Femur (tissue), 1 donor: ENCODE results near the gene ADARB2.
"Not testable (repeated sequence)": the region's sequence is repeated elsewhere in the genome, so short reads cannot be mapped to it uniquely, and the experiment has no call there.

ENCODE experiments used
- DNase-seq: peaks from one replicate; pipeline ENCODE4 v3.0.0-alpha.2; 2017

The ADARB2 gene

GRCh38 chr10:1737222-1738061, at the start of gene ADARB2:
Gene ADARB2 (minus strand): TSS chr10:1737525.
- DNase-seq: peak; percentile 63

- DNase-seq: no peak
These were observed 48.5 kb upstream of the ADARB2 start for GRCh38 chr10:1785835-1786234.

- DNase-seq: no peak
These were observed 45.5 kb upstream of the ADARB2 start for GRCh38 chr10:1782841-1783240.

DNA sequence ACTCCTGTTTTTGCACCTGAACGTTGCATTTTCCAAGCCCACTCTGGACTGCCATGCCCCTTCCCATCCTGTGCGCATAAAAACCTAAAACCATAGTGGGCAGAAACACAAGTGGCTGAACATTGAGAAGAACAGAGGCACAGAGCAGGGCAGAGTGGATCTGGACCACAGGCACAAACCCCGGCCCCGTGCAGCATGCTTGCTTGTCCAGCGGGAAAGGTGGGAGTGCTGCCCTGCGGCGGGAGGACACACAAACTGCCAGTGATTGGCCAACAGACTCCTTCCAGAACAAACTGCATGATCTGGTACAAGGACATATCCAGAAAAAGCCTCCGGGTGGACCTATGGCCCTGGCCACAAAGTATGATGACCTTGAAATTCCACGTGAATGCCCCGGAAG, 42.5 kb upstream of the ADARB2 start:
- DNase-seq: no peak

DNA sequence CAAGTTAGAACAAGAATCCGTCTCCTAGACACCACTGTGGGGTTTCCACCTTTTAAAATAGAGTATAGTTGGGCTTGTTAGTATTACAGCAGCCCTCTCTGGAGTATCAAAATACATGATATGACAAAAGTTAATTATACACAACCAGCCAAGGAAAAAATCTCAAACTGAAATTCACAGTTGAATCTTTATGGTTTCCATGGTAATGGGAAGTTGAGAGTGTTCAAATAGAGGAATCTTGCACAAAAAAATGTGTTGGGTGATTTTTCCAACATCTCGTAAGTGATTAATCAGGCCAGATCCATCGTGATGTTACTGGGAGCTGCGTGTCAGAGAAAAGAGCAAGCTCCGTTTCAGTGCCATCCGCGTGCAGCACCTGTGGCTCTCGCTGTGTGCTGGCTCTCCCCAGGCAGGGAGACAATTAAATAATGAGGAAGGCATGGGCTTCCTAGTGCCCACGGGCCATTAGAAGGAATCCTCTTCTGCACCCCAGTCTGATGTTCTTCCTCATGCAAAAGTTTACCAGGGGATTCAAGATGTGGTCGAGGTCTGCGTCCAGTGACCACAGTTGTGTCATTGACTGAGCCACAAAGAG, 41.1 kb upstream of the ADARB2 start:
- DNase-seq: no peak

GRCh38 chr10:1776127-1776662, 38.9 kb upstream of the ADARB2 start:
- DNase-seq: no peak

DNA sequence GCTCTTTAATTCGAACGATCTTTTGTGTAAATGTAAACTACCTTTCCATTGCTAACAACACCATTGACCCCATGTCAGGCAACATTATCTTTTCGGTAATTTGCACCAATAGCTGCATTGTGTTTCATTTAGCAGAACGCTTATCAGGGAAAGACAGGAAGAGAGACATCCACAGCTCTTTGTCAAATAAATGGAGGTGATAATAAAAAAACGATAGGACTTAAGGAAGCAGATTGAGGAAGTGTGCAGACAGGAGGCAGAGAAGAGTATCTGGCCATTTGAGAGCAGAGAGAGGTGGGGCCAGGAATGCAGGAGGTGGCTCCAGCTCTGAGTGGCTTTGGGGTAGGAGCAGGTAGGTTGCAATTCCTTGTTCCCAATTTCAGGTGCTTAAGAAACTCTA, 37.5 kb upstream of the ADARB2 start:
- no peak for DNase-seq

- not testable (repeated sequence) for DNase-seq
These were observed 35.9 kb upstream of the ADARB2 start for GRCh38 chr10:1773204-1773603.

DNA sequence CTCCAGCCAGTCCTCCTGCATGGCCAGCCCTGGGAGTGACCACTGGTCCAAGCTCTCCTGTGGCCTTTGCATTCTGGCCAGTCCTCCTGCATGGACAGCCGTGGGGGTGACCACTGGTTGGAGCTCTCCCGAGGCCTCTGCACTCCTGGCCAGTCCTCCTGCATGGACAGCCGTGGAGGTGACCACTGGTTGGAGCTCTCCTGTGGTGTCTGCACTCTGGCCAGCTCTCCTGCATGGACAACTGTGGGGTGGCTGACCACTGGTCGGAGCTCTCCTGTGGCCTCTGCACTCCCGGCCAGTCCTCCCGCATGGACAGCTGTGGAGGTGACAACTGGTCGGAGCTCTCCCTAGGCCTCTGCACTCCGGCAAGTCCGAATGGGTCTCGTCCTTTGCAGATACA, 28.7 kb upstream of the ADARB2 start:
- DNase-seq: no peak

- DNase-seq: no peak
These were observed 24.8 kb upstream of the ADARB2 start for GRCh38 chr10:1762076-1762475.

- DNase-seq: no peak
These were observed 17.3 kb upstream of the ADARB2 start for GRCh38 chr10:1754506-1755153.

GRCh38 chr10:1752153-1752552, 14.8 kb upstream of the ADARB2 start:
- no peak for DNase-seq

DNA sequence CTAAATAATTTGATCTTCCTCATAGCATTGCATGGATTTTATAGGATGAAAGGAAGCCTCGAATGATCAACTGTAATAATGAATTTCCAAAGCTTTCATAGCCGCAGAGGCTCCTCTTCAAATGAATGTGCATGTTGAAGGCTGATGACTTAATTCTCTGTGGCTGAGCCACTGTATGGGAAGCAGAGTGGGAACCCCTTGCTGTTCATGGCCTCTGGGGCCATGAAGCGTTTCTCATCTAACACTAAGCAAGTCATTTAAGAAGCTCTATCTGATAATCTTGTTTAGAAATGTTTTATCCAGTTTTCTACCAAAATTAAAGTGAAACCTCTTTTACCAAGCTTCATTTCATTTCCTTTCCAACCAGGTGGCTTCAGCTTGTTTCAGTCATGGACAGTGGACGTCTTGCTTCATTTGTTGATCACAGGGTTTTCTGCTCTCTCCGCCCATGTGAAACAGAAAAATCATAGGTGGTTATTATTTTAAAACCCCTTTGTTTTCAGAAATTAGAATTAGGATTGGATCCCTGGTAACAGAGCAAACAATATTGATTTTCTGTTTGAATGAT, 10.3 kb upstream of the ADARB2 start:
- no peak for DNase-seq

GRCh38 chr10:1746796-1747195, 9.5 kb upstream of the ADARB2 start:
- no peak for DNase-seq

- no peak for DNase-seq
These were observed 8.6 kb upstream of the ADARB2 start for GRCh38 chr10:1745780-1746456.

DNA sequence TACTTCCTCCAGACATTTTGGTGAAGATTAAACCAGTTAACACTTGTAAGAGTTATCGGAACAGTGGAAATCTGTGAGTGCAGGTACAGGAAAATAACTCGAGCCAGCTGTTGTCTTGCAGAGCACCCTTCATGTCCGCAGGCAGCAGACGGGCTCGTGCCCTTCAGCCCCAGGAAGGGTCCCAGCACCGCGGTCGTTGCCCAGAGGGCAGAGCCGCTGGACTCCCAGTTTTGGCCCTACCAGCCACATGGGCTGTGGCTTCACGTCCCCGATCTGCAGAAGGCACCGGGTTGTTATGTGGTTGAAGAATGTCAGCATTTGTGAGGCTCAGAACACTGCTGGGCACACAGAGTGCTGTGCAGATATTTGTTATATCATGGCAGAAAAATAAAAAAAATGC, 7.2 kb upstream of the ADARB2 start:
- DNase-seq: no peak

GRCh38 chr10:1743141-1743540, 5.8 kb upstream of the ADARB2 start:
- no peak for DNase-seq

- DNase-seq: no peak
These were observed 4.1 kb upstream of the ADARB2 start for GRCh38 chr10:1741450-1741849.

GRCh38 chr10:1739751-1740150, 2.4 kb upstream of the ADARB2 start:
- DNase-seq: no peak

DNA sequence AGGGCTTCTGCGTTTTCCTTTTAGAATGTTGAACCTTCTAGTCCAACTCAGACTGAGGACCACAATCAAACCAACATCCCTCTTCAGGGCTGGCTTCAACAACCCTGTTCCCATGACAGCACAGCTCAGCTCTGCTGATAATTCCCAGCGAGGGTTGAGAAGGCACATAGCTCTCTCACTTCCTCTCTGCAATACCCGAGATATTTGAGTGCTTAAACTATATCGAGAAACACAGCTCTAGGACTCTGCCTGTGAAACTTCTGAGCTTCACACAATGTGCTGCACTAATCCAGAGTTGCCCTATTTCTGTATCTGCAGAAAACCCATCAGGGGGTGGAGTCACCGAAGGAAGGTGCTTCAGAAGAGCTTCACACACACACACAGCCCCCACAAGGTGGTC, 1.6 kb upstream of the ADARB2 start:
- no peak for DNase-seq

DNA sequence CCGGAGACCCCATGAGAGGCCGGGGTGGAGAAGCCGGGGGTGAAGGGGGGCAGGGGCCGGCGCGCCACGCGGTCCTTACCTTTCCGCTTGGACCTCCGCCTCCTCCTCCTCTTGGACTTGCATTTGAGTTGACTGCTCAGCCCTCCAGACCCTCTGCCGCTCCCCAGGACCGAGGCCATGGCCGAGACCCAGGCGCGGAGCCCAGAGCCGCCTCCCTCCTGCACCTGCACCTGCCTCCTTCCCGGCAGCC, 428 bp downstream of the ADARB2 start:
- no peak for DNase-seq

DNA sequence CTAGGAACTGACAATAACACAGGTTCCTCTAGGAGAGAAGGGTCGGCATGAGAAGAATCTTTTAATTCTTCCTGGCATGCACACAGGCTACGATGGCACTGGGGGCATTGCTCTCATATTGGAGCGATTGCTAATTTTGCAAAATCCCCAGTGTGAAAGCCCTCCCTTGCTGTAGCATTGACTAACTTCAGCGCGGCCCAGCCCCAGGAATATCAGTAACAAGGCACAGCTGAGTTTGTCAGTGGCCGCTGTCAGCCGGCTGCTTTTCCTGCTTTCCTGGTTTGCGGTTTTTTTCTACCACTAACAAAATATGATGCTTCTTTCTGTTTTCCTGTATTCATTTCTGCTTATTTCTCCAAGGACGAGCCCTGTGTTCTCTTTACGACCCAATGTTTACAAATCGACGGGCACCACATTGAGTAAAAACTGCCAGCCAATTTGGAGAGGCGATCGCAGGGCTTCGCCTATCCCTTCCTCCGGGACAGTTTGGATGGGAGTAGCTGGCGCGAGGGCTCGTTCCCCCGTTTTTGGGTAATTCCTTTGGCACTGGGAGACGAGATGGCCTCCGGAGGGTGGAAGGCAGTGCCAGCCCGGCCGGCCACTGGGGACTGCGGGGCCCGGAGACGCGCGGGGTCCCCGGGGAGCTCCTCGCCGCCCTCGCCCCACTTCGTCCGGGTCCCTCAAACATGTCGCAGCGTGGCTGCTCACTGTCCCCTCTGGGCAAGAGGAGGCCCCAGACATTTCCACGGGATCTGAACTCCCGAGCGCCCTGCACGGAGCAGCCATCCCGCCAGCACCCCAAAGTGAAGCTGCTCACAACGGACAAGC, 967 bp downstream of the ADARB2 start:
- no peak for DNase-seq
